ENCODE measurements around the gene CADM1.

Gene CADM1

DNA sequence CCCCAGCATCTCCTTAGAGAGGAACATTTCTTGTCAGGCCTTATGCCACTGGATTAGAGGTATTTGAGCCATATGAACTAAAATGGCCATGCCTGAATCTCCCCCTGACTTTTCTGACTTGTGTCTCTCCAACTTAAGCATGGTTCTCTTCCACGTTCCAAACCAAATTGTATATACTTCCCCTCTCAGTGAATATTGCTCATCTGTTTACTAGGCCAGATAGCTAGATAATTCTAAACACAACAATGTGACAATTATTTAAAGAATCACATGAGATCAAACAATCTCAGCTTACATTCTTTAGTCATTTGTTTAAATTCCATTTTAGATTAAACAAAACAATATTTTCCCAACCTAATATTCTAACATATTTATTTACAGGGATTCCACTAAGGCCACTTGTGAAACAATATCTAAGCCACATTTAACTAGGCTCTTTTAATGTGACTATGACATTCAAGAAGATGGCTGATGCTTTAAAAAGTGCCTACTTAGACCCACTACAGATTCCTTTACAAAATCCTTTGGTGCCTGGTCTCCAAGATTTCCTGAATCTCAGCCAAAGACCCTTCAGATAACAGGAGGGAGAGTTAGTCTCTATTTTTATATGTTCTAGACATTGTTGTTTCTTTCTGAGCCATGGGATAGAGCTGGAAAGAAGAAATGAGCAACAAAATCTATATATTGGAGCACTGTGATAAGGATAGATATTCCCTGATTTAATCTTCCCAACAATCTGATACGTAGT, 105.7 kb downstream of the CADM1 start:
- DNase-seq (ENCODE audit: low spot score), result no peak

DNA sequence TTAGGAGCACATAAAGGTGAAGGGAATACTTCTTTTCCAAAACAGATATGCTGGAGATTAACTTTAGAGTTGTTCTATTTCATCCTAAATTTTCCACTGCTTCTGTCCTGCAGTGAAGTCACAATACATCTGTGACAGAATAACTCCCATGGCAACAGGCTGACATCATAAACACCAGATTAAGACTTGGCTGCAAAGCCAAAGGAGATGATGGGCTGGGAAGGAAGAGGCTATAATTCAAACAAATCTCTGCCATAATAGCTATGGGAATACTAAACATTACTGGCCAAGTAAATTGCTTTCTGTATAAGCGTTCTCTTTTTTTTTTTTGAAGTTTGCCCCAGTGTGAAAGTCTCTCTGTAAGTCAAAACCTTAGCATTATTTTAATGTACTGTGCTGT, 107.7 kb downstream of the CADM1 start:
- DNase-seq (ENCODE audit: low spot score), result no peak

- DNase-seq (ENCODE audit: low spot score), result no peak
Observed at GRCh38 chr11:115393950-115394349, 110.3 kb downstream of the CADM1 start.

- DNase-seq (ENCODE audit: low spot score), result no peak
Observed at GRCh38 chr11:115391598-115391997, 112.6 kb downstream of the CADM1 start.

DNA sequence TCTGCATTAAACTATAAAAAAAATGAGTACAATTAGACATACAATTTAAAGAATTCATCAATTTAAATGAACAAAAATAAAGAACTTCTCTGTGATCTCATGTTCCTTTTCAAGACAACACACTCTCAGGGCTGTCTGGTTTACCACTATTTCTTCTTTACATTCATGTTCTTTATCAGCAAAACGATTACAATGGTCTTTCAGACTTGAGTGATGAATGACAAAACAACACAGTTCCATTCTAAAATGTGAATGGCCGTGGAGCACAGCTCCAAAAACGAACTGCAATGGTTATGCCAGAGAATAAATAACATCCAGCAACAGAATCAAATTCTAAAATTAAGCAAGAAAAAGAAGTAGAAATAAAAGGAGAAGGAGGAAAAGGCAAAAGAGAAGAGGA, 113.1 kb downstream of the CADM1 start:
- DNase-seq (ENCODE audit: low spot score), result no peak

DNA sequence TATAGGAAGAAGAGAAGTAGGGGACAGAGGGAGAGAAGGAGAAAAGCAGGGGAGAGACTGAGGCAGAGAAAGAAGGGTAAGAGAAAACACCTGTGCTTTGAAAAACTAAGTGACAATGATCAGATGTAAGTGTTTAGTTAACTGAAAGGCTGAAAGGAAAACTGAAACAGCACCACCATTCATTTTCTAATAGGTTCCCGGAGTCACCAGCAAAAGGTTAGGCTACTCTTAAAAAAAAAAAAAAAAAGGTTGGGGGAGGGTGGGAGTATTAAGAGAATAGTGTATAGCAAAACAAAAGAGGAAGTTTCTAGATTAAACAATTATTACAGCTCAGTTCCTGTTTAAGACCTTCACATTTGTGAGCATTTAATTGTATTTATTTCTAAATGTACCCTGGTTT, 113.8 kb downstream of the CADM1 start:
- no peak for DNase-seq (ENCODE audit: low spot score)

DNA sequence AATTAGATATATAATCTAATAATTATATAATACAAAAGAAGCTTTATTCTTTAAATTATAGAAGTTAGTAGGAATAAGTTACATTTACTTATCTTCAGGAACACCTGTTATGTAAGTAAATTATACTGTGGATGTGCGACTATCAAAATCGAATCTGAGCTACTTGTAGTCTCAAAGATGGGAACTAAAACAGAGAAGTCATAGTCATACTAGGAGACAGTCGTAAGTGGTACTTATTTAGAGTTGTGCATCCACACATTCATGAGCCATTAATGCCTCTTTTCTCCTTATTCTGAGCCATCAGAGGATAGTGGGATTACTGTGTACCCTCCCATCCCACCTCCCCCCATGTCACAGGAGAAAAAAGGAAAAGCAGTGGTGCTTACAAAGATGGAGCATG, 114.4 kb downstream of the CADM1 start:
- no peak for DNase-seq (ENCODE audit: low spot score)

DNA sequence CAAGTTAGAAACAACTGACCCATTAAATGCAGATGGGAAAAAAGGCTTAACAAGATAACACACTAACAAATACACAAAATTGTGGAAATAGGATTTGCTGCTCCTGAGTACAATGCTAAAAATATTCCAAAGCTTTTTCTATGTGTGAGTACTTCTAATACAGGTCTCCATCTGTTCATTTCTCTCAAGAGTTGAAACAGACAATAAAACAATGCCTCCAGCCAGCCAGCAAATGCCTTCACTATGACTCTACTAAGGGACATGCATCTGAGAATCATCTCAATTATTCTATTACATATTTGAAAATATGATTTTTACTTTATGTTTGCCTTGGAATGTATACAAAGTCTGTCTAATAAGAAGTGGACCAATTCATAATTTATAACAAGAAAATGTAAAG, 119.0 kb downstream of the CADM1 start:
- DNase-seq (ENCODE audit: low spot score), result peak; percentile 70

DNA sequence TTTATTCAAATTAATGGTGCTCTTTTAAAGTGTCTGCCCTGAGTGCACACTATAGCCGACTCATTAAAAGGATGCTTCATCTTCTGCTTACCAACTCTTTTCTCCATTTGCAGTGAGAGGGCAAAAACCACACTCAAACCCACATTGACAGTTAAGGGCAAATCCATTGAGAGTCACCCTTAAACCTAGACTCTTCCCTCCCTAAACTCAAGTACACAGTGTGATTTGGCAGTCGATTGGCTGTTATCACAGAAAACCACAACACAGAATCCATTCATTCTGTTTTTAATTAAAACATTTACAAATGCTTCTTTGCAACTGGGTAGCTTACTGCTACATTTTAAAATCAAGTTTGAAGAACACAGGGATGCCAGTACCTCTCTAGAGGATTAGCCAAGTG, 120.0 kb downstream of the CADM1 start:
- no peak for DNase-seq (ENCODE audit: low spot score)

- no peak for DNase-seq (ENCODE audit: low spot score)
Observed at GRCh38 chr11:115383431-115383830, 120.8 kb downstream of the CADM1 start.

GRCh38 chr11:115379528-115379927, 124.7 kb downstream of the CADM1 start:
- no peak for DNase-seq (ENCODE audit: low spot score)

DNA sequence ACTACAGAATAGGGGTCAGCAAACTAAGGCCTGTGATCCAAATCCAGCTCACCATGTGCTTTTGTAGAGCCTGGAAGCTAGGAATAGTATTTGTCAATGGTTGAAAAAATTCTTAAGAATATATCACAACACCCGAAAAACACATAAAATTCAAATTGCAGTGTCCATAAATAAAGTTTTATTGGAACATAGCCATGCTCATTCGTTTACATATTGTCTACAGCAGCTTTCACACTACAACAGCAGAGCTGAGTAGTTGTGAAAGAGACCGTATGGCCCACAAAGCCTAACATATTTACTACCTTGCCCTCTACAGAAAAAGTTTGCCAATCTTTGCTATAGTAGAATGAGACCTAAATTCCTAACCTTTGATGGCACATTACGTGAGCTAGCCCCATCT, 125.7 kb downstream of the CADM1 start:
- no peak for DNase-seq (ENCODE audit: low spot score)

- no peak for DNase-seq (ENCODE audit: low spot score)
Observed at GRCh38 chr11:115377882-115378296, 126.3 kb downstream of the CADM1 start.

DNA sequence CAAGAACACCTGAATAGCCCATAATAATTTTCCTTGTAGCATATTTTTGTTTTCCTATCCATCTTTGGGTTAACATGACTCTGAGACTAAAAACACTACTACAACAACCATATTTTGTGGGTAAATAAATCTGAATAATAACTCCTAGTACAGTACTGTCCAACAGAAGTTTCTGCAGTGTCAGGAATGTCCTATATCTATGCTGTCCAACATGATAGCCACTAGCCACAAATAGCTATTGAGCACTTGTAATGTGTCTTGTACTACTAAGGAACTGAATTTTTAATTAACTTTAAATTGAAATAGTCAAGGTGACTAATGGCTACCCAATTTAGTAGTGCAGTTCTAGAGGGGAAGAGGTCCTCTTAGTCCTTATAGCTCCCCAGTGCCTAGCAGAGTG, 135.6 kb downstream of the CADM1 start:
- no peak for DNase-seq (ENCODE audit: low spot score)

DNA sequence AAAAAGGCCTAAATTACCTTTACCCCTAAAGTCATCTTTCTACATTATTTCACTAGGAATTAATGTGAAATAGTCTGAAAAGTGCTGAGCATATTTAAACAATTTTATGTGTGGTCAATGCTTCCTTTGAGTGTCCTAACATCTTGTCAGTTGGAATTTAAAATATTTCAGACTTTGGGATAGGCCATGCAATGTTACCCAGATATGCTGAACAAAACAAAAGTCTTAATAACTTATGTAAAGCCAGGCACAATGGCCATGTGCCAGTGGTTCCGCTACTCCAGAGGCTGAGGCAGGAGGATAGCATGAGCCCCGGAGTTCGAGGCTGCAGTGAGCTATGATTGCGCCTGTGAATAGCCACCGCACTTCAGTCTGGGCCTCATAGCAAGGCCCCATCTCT, 137.4 kb downstream of the CADM1 start:
- no peak for DNase-seq (ENCODE audit: low spot score)

- DNase-seq (ENCODE audit: low spot score), result no peak
Observed at GRCh38 chr11:115365907-115366306, 138.3 kb downstream of the CADM1 start.

GRCh38 chr11:115364896-115365295, 139.3 kb downstream of the CADM1 start:
- no peak for DNase-seq (ENCODE audit: low spot score)

- DNase-seq (ENCODE audit: low spot score), result no peak
Observed at GRCh38 chr11:115363921-115364320, 140.3 kb downstream of the CADM1 start.

DNA sequence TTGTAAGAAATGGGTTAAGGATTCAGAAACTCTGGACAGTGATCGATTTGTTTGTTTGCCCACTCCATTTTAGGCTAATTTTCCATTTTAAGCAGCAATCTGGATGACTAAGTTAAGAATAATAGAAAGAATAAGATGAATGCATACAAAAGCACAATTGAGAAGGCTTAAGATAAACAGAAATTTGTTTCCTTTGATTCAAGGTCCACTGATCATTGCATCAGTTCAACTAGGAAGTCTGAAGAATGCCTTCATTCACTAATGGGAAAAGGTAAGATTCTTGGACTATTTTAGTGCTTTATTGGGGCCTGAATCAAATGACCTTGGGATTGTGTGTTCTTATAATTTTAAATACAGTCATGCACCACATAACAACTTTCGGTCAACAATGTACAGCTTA, 140.8 kb downstream of the CADM1 start:
- no peak for DNase-seq (ENCODE audit: low spot score)

GRCh38 chr11:115362997-115363396, 141.2 kb downstream of the CADM1 start:
- peak; percentile 74 for DNase-seq (ENCODE audit: low spot score)

GRCh38 chr11:115361025-115361424, 143.2 kb downstream of the CADM1 start:
- DNase-seq (ENCODE audit: low spot score), result no peak

GRCh38 chr11:115360186-115360824, 143.9 kb downstream of the CADM1 start:
- DNase-seq (ENCODE audit: low spot score), result no peak

DNA sequence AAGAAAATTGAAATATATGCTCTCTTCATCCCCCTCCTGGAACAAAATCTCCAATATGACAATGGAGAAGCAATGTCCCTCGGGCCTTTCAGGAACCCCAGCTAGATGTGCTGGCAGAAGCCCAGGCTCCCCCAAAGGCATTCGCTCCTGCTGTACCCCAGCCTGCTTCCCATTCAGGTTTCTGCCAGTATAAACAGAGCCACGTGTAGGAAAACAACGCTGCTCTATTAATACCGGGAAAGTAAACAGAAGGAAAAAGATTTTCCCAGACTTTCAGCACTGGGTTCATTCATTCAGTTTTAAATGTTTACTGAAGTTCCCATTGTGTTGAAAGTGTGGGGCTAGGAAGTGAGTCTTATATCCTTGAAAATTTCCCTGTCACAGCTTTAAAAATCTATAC, 147.1 kb downstream of the CADM1 start:
- no peak for DNase-seq (ENCODE audit: low spot score)
